ENCODE data around the gene KCMF1.

- no peak for TF ChIP-seq POLR2AphosphoS5 (IDR thresholded peaks at IDR 0.05; ENCODE audit: low read depth, low read length)
- no peak for TF ChIP-seq POLR2A (IDR thresholded peaks at IDR 0.05; ENCODE audit: low read depth, low read length)
- TF ChIP-seq TAF1 (IDR thresholded peaks at IDR 0.05; ENCODE audit: borderline replicate concordance, low read depth, low read length) = no peak
These were observed 107.6 kb downstream of the KCMF1 start for GRCh38 chr2:85078536-85078935.
